AG08396 (cell line): ENCODE measurements around the gene MIPOL1.
"Not testable (repeated sequence)": the region's sequence is repeated elsewhere in the genome, so short reads cannot be mapped to it uniquely, and the experiment has no call there.

Experiments
- DNase-seq: peaks from one replicate; pipeline ENCODE4 v3.0.0; 2012; ENCODE audit warnings: low spot score, mixed read lengths

Gene MIPOL1

GRCh38 chr14:37462426-37462825, 264.7 kb downstream of the MIPOL1 start:
- not testable (repeated sequence) for DNase-seq

- no peak for DNase-seq
Observed at GRCh38 chr14:37464192-37464858, 266.6 kb downstream of the MIPOL1 start.

GRCh38 chr14:37466003-37466622, 268.4 kb downstream of the MIPOL1 start:
- DNase-seq = no peak

- no peak for DNase-seq
Observed at GRCh38 chr14:37466623-37467088, 268.9 kb downstream of the MIPOL1 start.

- no peak for DNase-seq
Observed at GRCh38 chr14:37469650-37470049, 271.9 kb downstream of the MIPOL1 start.

GRCh38 chr14:37470251-37470650, 272.5 kb downstream of the MIPOL1 start:
- no peak for DNase-seq

GRCh38 chr14:37472906-37473305, 275.2 kb downstream of the MIPOL1 start:
- no peak for DNase-seq

- DNase-seq = no peak
Observed at GRCh38 chr14:37474191-37474590, 276.5 kb downstream of the MIPOL1 start.

GRCh38 chr14:37480446-37481290, 282.9 kb downstream of the MIPOL1 start:
- DNase-seq = no peak

GRCh38 chr14:37482428-37482827, 284.7 kb downstream of the MIPOL1 start:
- DNase-seq = no peak

GRCh38 chr14:37483672-37484071, 285.9 kb downstream of the MIPOL1 start:
- DNase-seq = no peak

GRCh38 chr14:37490607-37491006, 292.9 kb downstream of the MIPOL1 start:
- no peak for DNase-seq

GRCh38 chr14:37491076-37491475, 293.3 kb downstream of the MIPOL1 start:
- DNase-seq = no peak

- no peak for DNase-seq
Observed at GRCh38 chr14:37493606-37494005, 295.9 kb downstream of the MIPOL1 start.

GRCh38 chr14:37497422-37497821, 299.7 kb downstream of the MIPOL1 start:
- DNase-seq = no peak

- DNase-seq = no peak
Observed at GRCh38 chr14:37501877-37502276, 304.1 kb downstream of the MIPOL1 start.

GRCh38 chr14:37508503-37508902, 310.8 kb downstream of the MIPOL1 start:
- no peak for DNase-seq

- DNase-seq = no peak
Observed at GRCh38 chr14:37512173-37512572, 314.4 kb downstream of the MIPOL1 start.

GRCh38 chr14:37515771-37516170, 318.0 kb downstream of the MIPOL1 start:
- no peak for DNase-seq

GRCh38 chr14:37526994-37527393, 329.3 kb downstream of the MIPOL1 start:
- DNase-seq = no peak

GRCh38 chr14:37539992-37540391, 342.3 kb downstream of the MIPOL1 start:
- DNase-seq = no peak

GRCh38 chr14:37544407-37544806, 346.7 kb downstream of the MIPOL1 start:
- no peak for DNase-seq

GRCh38 chr14:37545174-37545573, 347.4 kb downstream of the MIPOL1 start:
- DNase-seq = no peak
